ENCODE results near the gene ANO6.

ANO6 gene

DNA sequence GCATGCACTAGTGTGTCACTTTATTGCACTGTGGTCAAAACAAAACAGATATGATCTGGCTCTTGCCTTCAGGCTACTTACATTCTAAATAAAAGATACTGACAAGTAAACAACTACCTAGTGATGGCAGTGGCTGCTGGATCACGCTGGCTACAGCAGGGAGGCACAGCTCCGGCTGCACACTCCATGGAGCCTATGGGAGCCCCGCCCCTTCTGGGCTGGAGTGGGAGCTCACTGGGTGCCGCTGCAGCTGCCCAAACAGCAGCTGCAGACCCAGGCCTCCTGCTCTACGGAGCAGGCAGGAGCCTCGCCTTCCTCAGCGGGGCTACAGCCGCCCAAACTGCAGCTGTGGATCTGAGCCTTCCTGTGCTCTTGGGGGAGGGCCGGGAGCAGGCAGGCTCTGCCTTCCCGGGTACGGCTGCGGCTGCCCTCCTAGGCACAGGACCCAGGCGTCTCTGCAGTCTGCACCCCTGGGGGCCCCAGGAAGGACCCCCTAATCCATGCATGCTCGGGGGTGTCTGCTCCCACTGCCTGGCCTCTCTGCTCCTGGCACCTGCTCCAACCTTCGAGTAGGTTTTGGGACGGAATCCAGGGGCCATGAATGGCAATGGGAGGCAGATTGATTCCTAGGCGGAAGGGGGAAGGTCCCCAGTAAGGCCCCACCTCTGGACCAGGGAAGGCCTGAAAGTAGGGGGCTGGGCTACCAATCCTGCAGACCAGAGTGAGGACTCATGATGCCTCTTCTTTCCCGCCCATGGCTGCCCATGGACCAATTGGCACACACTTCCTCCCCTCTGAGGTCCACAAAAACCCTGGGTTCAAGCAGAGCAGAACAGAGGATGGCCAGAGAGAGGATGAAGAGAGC is 253.1 kb downstream of the ANO6 start:
- no peak for DNase-seq (ENCODE audit: low spot score)

- no peak for DNase-seq (ENCODE audit: low spot score)
Measured at GRCh38 chr12:45469902-45470301, 254.0 kb downstream of the ANO6 start.

- DNase-seq (ENCODE audit: low spot score) = no peak
Measured at GRCh38 chr12:45473636-45474035, 257.7 kb downstream of the ANO6 start.

DNA sequence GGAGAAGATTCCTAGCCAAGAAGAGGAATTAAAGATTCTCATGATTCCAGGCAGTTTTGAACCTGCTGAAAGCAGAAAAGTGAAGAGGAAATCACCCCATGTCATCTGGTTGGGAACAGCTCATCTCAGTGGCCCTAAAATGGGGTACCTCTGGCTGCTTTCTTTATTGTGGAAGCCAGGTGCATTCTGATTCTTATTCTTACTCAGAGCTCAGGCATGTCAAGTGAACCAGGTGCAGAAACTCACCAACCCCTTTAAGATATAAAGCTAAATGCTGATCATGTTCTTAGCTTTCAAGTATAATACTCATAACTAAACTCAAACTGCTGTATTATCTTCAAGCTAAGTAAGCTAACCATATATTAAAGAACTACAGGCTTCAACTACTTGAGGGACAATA is 259.7 kb downstream of the ANO6 start:
- no peak for DNase-seq (ENCODE audit: low spot score)

DNA sequence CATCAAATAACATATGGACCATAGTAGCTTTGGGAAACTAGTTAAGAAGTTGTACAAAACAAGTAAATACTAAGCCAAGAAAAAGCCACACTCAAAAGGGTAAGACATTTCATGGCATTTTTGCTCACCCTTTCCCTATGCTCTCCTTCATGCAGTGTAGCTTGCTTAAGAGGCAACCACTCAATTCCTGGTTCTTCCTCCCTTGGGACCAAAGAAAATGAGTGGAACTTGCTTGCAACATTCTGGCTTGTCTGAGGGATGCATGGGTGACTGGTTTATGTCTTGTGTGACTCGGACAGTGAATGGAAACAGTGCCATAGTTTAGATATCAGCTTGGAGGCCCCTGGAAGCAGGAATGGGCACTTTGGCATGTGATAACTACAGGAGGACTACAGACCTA is 261.6 kb downstream of the ANO6 start:
- DNase-seq (ENCODE audit: low spot score) = peak; percentile 11

- DNase-seq (ENCODE audit: low spot score) = no peak
Measured at GRCh38 chr12:45478931-45479330, 263.0 kb downstream of the ANO6 start.

- no peak for DNase-seq (ENCODE audit: low spot score)
Measured at GRCh38 chr12:45481746-45482145, 265.9 kb downstream of the ANO6 start.

GRCh38 chr12:45483571-45483970 is 267.7 kb downstream of the ANO6 start:
- no peak for DNase-seq (ENCODE audit: low spot score)

All from hepatic stellate cell (primary cell).